SU-DHL-6 (cell line): ENCODE results near the gene RBM20.

Source experiments
- H2AFZ ChIP-seq: fragments of 200-600 bp; sonication (generic); 2 replicates; pipeline ENCODE4 v1.6.1; 2014; ENCODE audit warnings: low read depth, mild to moderate bottlenecking, moderate library complexity, mixed read lengths, antibody characterized with exemption, low read length; ENCODE audit not compliant: severe bottlenecking
- H3F3A ChIP-seq: fragments of 200-600 bp; shearing (Covaris generic); 2 replicates; pipeline ENCODE4 v1.6.0; 2016; ENCODE audit warnings: antibody characterized with exemption, mild to moderate bottlenecking; ENCODE audit not compliant: insufficient read depth
- H3K27ac ChIP-seq: fragments of 200-600 bp; sonication (generic); 2 replicates; pipeline ENCODE4 v1.5.1; 2016; ENCODE audit warnings: low read depth, mild to moderate bottlenecking, low read length, moderate library complexity, mixed read lengths
- H3K27me3 ChIP-seq: fragments of 200-600 bp; sonication (generic), shearing (Covaris generic); 2 replicates; pipeline ENCODE4 v1.6.0; 2014; ENCODE audit warnings: mild to moderate bottlenecking, low read length
- H3K36me3 ChIP-seq: fragments of 200-600 bp; sonication (generic); 2 replicates; pipeline ENCODE4 v1.6.1; 2014; ENCODE audit warnings: mild to moderate bottlenecking, low read length, mixed read lengths
- H3K4me2 ChIP-seq: fragments of 300-600, 200-600 bp; shearing (Covaris generic), sonication (generic); 2 replicates; pipeline ENCODE4 v1.6.0; 2014; ENCODE audit warnings: low read length, low read depth, mild to moderate bottlenecking; ENCODE audit not compliant: poor library complexity, severe bottlenecking
- H3K4me3 ChIP-seq: fragments of 200-600 bp; sonication (generic); 2 replicates; pipeline ENCODE4 v1.5.1; 2014; ENCODE audit warnings: antibody characterized with exemption, low read length, mild to moderate bottlenecking, mixed read lengths; ENCODE audit not compliant: insufficient read depth, poor library complexity, severe bottlenecking
- H3K79me2 ChIP-seq: fragments of 200-600 bp; sonication (generic); 2 replicates; pipeline ENCODE4 v1.6.1; 2014; ENCODE audit warnings: mild to moderate bottlenecking, low read length, moderate library complexity; ENCODE audit not compliant: insufficient read depth
- H3K9ac ChIP-seq: fragments of 200-600 bp; sonication (generic); 2 replicates; pipeline ENCODE4 v1.7.0; 2014; ENCODE audit warnings: mild to moderate bottlenecking, low read length
- H3K9me2 ChIP-seq: fragments of 200-600 bp; sonication (generic); replicated peaks from 2 replicates; pipeline ENCODE4 v1.6.1; 2014; ENCODE audit warnings: low read length; ENCODE audit not compliant: insufficient read depth
- H3K9me3 ChIP-seq: fragments of 200-600 bp; sonication (generic); 2 replicates; pipeline ENCODE4 v1.6.1; 2014; ENCODE audit warnings: low read length, mixed read lengths; ENCODE audit not compliant: insufficient read depth
- H4K20me1 ChIP-seq: fragments of 200-600 bp; sonication (generic); 2 replicates; pipeline ENCODE4 v1.6.1; 2014; ENCODE audit warnings: low read depth, mild to moderate bottlenecking, antibody characterized with exemption, low read length, moderate library complexity, mixed read lengths
- EZH2phosphoT487 ChIP-seq: fragments of 200-600 bp; sonication (generic), shearing (Covaris generic); conservative IDR thresholded peaks from 2 replicates; pipeline ENCODE4 v1.6.1; 2018; ENCODE audit warnings: mild to moderate bottlenecking, antibody characterized with exemption, low read length, moderate library complexity, mixed read lengths
- TF ChIP-seq, protein P1 (sequence below): fragments of 200-600 bp; sonication (generic); IDR thresholded peaks from one replicate; pipeline ENCODE4 v1.5.1; 2017; ENCODE audit warnings: antibody characterized with exemption, mild to moderate bottlenecking, low read length, moderate library complexity; ENCODE audit not compliant: insufficient read depth, poor library complexity, severe bottlenecking

The RBM20 gene

GRCh38 chr10:110733218-110733952 is 89.2 kb downstream of the RBM20 start:
- peak overlapping the region; percentile 4 for H3K4me2 ChIP-seq
- H3K9ac ChIP-seq = no peak overlapping the region
- H3K27me3 ChIP-seq = no peaks in the 10 kb centered on the region
- no peaks in the 10 kb centered on the region for H3F3A ChIP-seq
- no peaks in the 10 kb centered on the region for H3K9me2 ChIP-seq
- no peaks in the 10 kb centered on the region for H3K9me3 ChIP-seq
- TF ChIP-seq, protein P1, sequence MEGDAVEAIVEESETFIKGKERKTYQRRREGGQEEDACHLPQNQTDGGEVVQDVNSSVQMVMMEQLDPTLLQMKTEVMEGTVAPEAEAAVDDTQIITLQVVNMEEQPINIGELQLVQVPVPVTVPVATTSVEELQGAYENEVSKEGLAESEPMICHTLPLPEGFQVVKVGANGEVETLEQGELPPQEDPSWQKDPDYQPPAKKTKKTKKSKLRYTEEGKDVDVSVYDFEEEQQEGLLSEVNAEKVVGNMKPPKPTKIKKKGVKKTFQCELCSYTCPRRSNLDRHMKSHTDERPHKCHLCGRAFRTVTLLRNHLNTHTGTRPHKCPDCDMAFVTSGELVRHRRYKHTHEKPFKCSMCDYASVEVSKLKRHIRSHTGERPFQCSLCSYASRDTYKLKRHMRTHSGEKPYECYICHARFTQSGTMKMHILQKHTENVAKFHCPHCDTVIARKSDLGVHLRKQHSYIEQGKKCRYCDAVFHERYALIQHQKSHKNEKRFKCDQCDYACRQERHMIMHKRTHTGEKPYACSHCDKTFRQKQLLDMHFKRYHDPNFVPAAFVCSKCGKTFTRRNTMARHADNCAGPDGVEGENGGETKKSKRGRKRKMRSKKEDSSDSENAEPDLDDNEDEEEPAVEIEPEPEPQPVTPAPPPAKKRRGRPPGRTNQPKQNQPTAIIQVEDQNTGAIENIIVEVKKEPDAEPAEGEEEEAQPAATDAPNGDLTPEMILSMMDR = no peak
- no peak for TF ChIP-seq EZH2phosphoT487
- H3K79me2 ChIP-seq = no peaks in the 10 kb centered on the region
- no peak overlapping the region for H3K4me3 ChIP-seq
- no peak overlapping the region for H3K27ac ChIP-seq
- H3K36me3 ChIP-seq = no peaks in the 10 kb centered on the region
- H4K20me1 ChIP-seq = no peaks in the 10 kb centered on the region
- H2AFZ ChIP-seq = no peak overlapping the region

DNA sequence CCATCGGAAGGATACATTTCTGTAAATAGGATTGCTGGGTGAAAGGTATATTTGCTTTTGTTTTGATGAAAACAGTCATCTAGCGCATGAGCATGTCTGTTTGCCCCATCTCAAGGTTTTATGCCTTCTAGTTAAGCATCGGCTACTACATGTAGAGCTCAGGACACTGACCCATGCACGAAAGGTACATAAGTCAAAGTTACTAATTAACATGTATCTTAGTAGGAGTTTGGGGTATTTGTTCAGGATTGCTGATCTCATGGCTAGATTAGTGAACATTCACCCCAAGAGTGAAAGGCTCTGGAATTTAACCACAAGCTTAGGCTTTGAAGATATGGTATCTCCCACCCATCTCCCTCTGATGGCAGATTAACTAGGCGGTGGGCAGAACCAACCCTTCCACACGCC is 91.5 kb downstream of the RBM20 start:
- Histone ChIP-seq H3K4me3 (no peak overlapping the region), H3K4me2 (no peak overlapping the region), H3K36me3 (no peaks in the 10 kb centered on the region), H3F3A (no peaks in the 10 kb centered on the region), H3K9me2 (no peaks in the 10 kb centered on the region), H3K79me2 (no peaks in the 10 kb centered on the region), H4K20me1 (no peaks in the 10 kb centered on the region), H3K9ac (no peak overlapping the region), H3K9me3 (no peaks in the 10 kb centered on the region), H3K27ac (no peak overlapping the region), H2AFZ (no peak overlapping the region), H3K27me3 (no peaks in the 10 kb centered on the region)
- no peak for TF ChIP-seq EZH2phosphoT487
- TF ChIP-seq, protein P1 = no peak

GRCh38 chr10:110737886-110738634 is 93.9 kb downstream of the RBM20 start:
- no peak overlapping the region for H3K4me2 ChIP-seq
- H3K36me3 ChIP-seq = no peaks in the 10 kb centered on the region
- no peak overlapping the region for H2AFZ ChIP-seq
- no peak overlapping the region for H3K4me3 ChIP-seq
- H3K9me2 ChIP-seq = no peaks in the 10 kb centered on the region
- H4K20me1 ChIP-seq = no peaks in the 10 kb centered on the region
- no peaks in the 10 kb centered on the region for H3K79me2 ChIP-seq
- H3K9ac ChIP-seq = no peak overlapping the region
- H3K9me3 ChIP-seq = no peaks in the 10 kb centered on the region
- TF ChIP-seq EZH2phosphoT487 = no peak
- TF ChIP-seq, protein P1 = no peak
- no peaks in the 10 kb centered on the region for H3F3A ChIP-seq
- H3K27me3 ChIP-seq = no peaks in the 10 kb centered on the region
- no peak overlapping the region for H3K27ac ChIP-seq
